H9 (cell line): Measurements from ENCODE around the gene SMIM22. TPM values are rescaled to one million over a fixed set of nuclear protein-coding genes. Genes with fewer than 3 reads are reported as not detected.

ENCODE experiments used
- DNase-seq: peaks from one replicate; pipeline ENCODE4 v3.0.0-alpha.2; 2017
- H2AFZ ChIP-seq: one replicate; pipeline ENCODE4 v1.6.1; 2013; ENCODE audit warnings: mild to moderate bottlenecking, low read length, control low read depth, moderate library complexity
- H2AK5ac ChIP-seq: 2 replicates; pipeline ENCODE4 v1.6.1; 2013; ENCODE audit warnings: low read length, control low read depth, mixed read lengths; ENCODE audit not compliant: insufficient read length
- H2BK120ac ChIP-seq: one replicate; pipeline ENCODE4 v1.6.1; 2013; ENCODE audit warnings: low read depth, mild to moderate bottlenecking, low read length, control low read depth, inconsistent platforms; ENCODE audit not compliant: poor library complexity, severe bottlenecking
- H2BK12ac ChIP-seq: 2 replicates; pipeline ENCODE4 v1.6.1; 2013; ENCODE audit warnings: low read length, control low read depth, mixed read lengths, low read depth; ENCODE audit not compliant: insufficient read length
- H2BK15ac ChIP-seq: 2 replicates; pipeline ENCODE4 v1.6.1; 2013; ENCODE audit warnings: low read depth, low read length, control low read depth
- H2BK20ac ChIP-seq: one replicate; pipeline ENCODE4 v1.6.1; 2013; ENCODE audit warnings: low read depth, mild to moderate bottlenecking, low read length, control low read depth, inconsistent platforms; ENCODE audit not compliant: poor library complexity, severe bottlenecking
- H2BK5ac ChIP-seq: 2 replicates; pipeline ENCODE4 v1.6.1; 2013; ENCODE audit warnings: low read length, control low read depth, mixed read lengths; ENCODE audit not compliant: insufficient read length
- H3K14ac ChIP-seq: 2 replicates; pipeline ENCODE4 v1.6.1; 2013; ENCODE audit warnings: low read length, control low read depth; ENCODE audit not compliant: insufficient read depth
- H3K18ac ChIP-seq: 2 replicates; pipeline ENCODE4 v1.6.1; 2013; ENCODE audit warnings: low read depth, mild to moderate bottlenecking, mixed read lengths, low read length, control low read depth; ENCODE audit not compliant: insufficient read length
- H3K23ac ChIP-seq: 2 replicates; pipeline ENCODE4 v1.6.1; 2013; ENCODE audit warnings: low read length, control low read depth, mixed read lengths, low read depth; ENCODE audit not compliant: insufficient read length
- H3K23me2 ChIP-seq: 2 replicates; pipeline ENCODE4 v1.6.1; 2013; ENCODE audit warnings: low read depth, mild to moderate bottlenecking, mixed read lengths, low read length, control low read depth; ENCODE audit not compliant: insufficient read length, poor library complexity, severe bottlenecking
- H3K27ac ChIP-seq: 2 replicates; pipeline ENCODE4 v1.5.1; 2013; ENCODE audit warnings: low read length, control low read depth, mixed read lengths, low read depth; ENCODE audit not compliant: insufficient read length
- H3K27me3 ChIP-seq: 2 replicates; pipeline ENCODE4 v1.6.1; 2013; ENCODE audit warnings: low read length, control low read depth, inconsistent platforms; ENCODE audit not compliant: insufficient read depth
- H3K4ac ChIP-seq: 2 replicates; pipeline ENCODE4 v1.6.1; 2013; ENCODE audit warnings: low read depth, mild to moderate bottlenecking, control low read depth, inconsistent platforms, low read length, moderate library complexity
- H3K4me1 ChIP-seq: 2 replicates; pipeline ENCODE4 v1.6.1; 2013; ENCODE audit warnings: low read length, control low read depth, inconsistent platforms; ENCODE audit not compliant: insufficient read depth
- H3K4me2 ChIP-seq: 2 replicates; pipeline ENCODE4 v1.6.1; 2013; ENCODE audit warnings: low read length, control low read depth, mixed read lengths; ENCODE audit not compliant: insufficient read length, insufficient read depth
- H3K56ac ChIP-seq: 2 replicates; pipeline ENCODE4 v1.6.1; 2013; ENCODE audit warnings: low read depth, mild to moderate bottlenecking, mixed read lengths, low read length, control low read depth; ENCODE audit not compliant: insufficient read length
- H3K79me1 ChIP-seq: 2 replicates; pipeline ENCODE4 v1.6.1; 2013; ENCODE audit warnings: low read depth, mild to moderate bottlenecking, moderate library complexity, low read length, control low read depth, inconsistent platforms; ENCODE audit not compliant: insufficient read depth, poor library complexity, severe bottlenecking
- H3K79me2 ChIP-seq: 2 replicates; pipeline ENCODE4 v1.6.1; 2013; ENCODE audit warnings: low read length, control low read depth, inconsistent platforms; ENCODE audit not compliant: insufficient read depth
- H3K9ac ChIP-seq: 2 replicates; pipeline ENCODE4 v1.6.1; 2013; ENCODE audit warnings: low read length, control low read depth, mixed read lengths; ENCODE audit not compliant: insufficient read length; ENCODE audit errors: extremely low read depth
- H3K9me3 ChIP-seq: one replicate; pipeline ENCODE4 v1.6.1; 2013; ENCODE audit warnings: low read depth, low read length, inconsistent platforms; ENCODE audit not compliant: control insufficient read depth
- H3T11ph ChIP-seq: one replicate; pipeline ENCODE4 v1.6.1; 2013; ENCODE audit warnings: mild to moderate bottlenecking, low read length, control low read depth, inconsistent platforms
- H4K20me1 ChIP-seq: one replicate; pipeline ENCODE4 v1.6.1; 2013; ENCODE audit not compliant: control insufficient read depth, insufficient read length, insufficient read depth
- H4K5ac ChIP-seq: 2 replicates; pipeline ENCODE4 v1.6.1; 2013; ENCODE audit warnings: low read depth, mild to moderate bottlenecking, mixed read lengths, low read length, control low read depth; ENCODE audit not compliant: insufficient read length
- H4K8ac ChIP-seq: replicated peaks from 2 replicates; pipeline ENCODE4 v1.6.1; 2013; ENCODE audit warnings: low read length, control low read depth, mixed read lengths, low read depth; ENCODE audit not compliant: insufficient read length
- H4K91ac ChIP-seq: 2 replicates; pipeline ENCODE4 v1.6.1; 2013; ENCODE audit warnings: low read depth, mild to moderate bottlenecking, moderate library complexity, mixed read lengths, low read length, control low read depth; ENCODE audit not compliant: insufficient read length
- H3K27ac Mint-ChIP-seq, 3 experiments: 2 replicates in 2 of 3; 3 replicates in 1 of 3; pipeline ENCODE4 v1.8.0; 2020 to 2021; ENCODE audit warnings: mixed read lengths in 3 of 3, mild to moderate bottlenecking in 1 of 3, moderate library complexity in 1 of 3
- H3K27me3 Mint-ChIP-seq: 2 replicates; pipeline ENCODE4 v1.8.0; 2021; ENCODE audit warnings: low read depth, mild to moderate bottlenecking, moderate library complexity, mixed read lengths
- H3K36me3 Mint-ChIP-seq, 3 experiments: 2 replicates in 2 of 3; 3 replicates in 1 of 3; pipeline ENCODE4 v1.8.0; 2020 to 2021; ENCODE audit warnings: low read depth in 3 of 3, mixed read lengths in 3 of 3; ENCODE audit not compliant: insufficient read depth in 1 of 3
- H3K4me1 Mint-ChIP-seq, 2 experiments: 2 replicates each; pipeline ENCODE4 v1.8.0; 2020; ENCODE audit warnings: mixed read lengths in 2 of 2
- H3K4me3 Mint-ChIP-seq, 2 experiments: 2 replicates in 1 of 2; 3 replicates in 1 of 2; pipeline ENCODE4 v1.8.0; 2020 to 2021; ENCODE audit warnings: mild to moderate bottlenecking in 2 of 2, mixed read lengths in 2 of 2, moderate library complexity in 1 of 2
- H3K9me3 Mint-ChIP-seq, 2 experiments: 2 replicates in 1 of 2; 3 replicates in 1 of 2; pipeline ENCODE4 v1.8.0; 2020; ENCODE audit warnings: mild to moderate bottlenecking in 2 of 2, mixed read lengths in 2 of 2, moderate library complexity in 1 of 2
- WGBS: extraction: QIAGEN DNeasy Blood & Tissue Kit; methylation state at CpG from one replicate; pipeline ENCODE4 v1.1.7; 2013; ENCODE audit warnings: missing lambda C conversion rate, low lambda C conversion rate, mixed read lengths; ENCODE audit not compliant: insufficient read length; ENCODE audit errors: extremely low coverage; 5-methylcytosine and 5-hydroxymethylcytosine counted together
- total RNA-seq: library from RNA; stranded (reverse); gene quantifications from 2 replicates; pipeline ENCODE4 v1.2.1, GENCODE V29; 2021
- TF ChIP-seq, protein P1 (sequence below): fragments of 200-600 bp; sonication (generic); conservative IDR thresholded peaks from 3 replicates; pipeline ENCODE4 v1.8.0; 2021; ENCODE audit warnings: antibody characterized with exemption, mild to moderate bottlenecking

SMIM22 gene
- total RNA-seq, 1 experiment from 2014 or later = not detected

GRCh38 chr16:4762205-4762604, 33.0 kb upstream of the SMIM22 start:
- H2AFZ ChIP-seq = no peak overlapping the region
- no peak overlapping the region for H2BK5ac ChIP-seq
- no peak overlapping the region for H2BK20ac ChIP-seq
- peaks cover 7 to 8% of the 10 kb centered on the region in 2 experiments for H3K4me1 Mint-ChIP-seq
- no peak overlapping the region for H3K56ac ChIP-seq
- no peak overlapping the region for H3K4ac ChIP-seq
- no peaks in the 10 kb centered on the region for H3K9me3 ChIP-seq
- TF ChIP-seq, protein P1, sequence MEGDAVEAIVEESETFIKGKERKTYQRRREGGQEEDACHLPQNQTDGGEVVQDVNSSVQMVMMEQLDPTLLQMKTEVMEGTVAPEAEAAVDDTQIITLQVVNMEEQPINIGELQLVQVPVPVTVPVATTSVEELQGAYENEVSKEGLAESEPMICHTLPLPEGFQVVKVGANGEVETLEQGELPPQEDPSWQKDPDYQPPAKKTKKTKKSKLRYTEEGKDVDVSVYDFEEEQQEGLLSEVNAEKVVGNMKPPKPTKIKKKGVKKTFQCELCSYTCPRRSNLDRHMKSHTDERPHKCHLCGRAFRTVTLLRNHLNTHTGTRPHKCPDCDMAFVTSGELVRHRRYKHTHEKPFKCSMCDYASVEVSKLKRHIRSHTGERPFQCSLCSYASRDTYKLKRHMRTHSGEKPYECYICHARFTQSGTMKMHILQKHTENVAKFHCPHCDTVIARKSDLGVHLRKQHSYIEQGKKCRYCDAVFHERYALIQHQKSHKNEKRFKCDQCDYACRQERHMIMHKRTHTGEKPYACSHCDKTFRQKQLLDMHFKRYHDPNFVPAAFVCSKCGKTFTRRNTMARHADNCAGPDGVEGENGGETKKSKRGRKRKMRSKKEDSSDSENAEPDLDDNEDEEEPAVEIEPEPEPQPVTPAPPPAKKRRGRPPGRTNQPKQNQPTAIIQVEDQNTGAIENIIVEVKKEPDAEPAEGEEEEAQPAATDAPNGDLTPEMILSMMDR = no peak
- H3K27ac Mint-ChIP-seq = no peak overlapping the region
- no peaks in the 10 kb centered on the region for H3K27me3 ChIP-seq
- WGBS = no CpG with 5 or more reads among the region's 9 CpGs
- no peaks in the 10 kb centered on the region for H3K23me2 ChIP-seq
- H2AK5ac ChIP-seq = no peak overlapping the region
- H2BK120ac ChIP-seq = no peak overlapping the region
- H3K9me3 Mint-ChIP-seq = no peaks in the 10 kb centered on the region
- no peak overlapping the region for H4K5ac ChIP-seq
- no peak overlapping the region for H4K8ac ChIP-seq
- no peak overlapping the region for H3K27ac ChIP-seq
- no peak overlapping the region for H2BK12ac ChIP-seq
- no peak overlapping the region for H3K4me3 Mint-ChIP-seq
- H3K18ac ChIP-seq = no peak overlapping the region
- H3K14ac ChIP-seq = no peak overlapping the region
- no peak overlapping the region for H3K9ac ChIP-seq
- no peaks in the 10 kb centered on the region for H3K27me3 Mint-ChIP-seq
- H3K23ac ChIP-seq = no peak overlapping the region
- no peaks in the 10 kb centered on the region for H3K4me1 ChIP-seq
- no peak overlapping the region for H3K4me2 ChIP-seq
- DNase-seq = no peak
- H2BK15ac ChIP-seq = no peak overlapping the region
- H4K91ac ChIP-seq = no peak overlapping the region
- no peak overlapping the region for H3T11ph ChIP-seq
- H3K36me3 Mint-ChIP-seq = peaks cover 31 to 71% (median 63%) of the 10 kb centered on the region in 3 experiments
- H3K79me2 ChIP-seq = no peaks in the 10 kb centered on the region
- no peaks in the 10 kb centered on the region for H4K20me1 ChIP-seq
- H3K79me1 ChIP-seq = no peaks in the 10 kb centered on the region
